ENCODE data around the gene RNF223. TPM values are rescaled to one million over a fixed set of nuclear protein-coding genes. Genes with fewer than 3 reads are reported as not detected.
"Not testable (repeated sequence)": the region's sequence is repeated elsewhere in the genome, so short reads cannot be mapped to it uniquely, and the experiment has no call there.

RNF223 gene
- total and polyA plus RNA-seq, 2 experiments from 2014 or later, result not detected

GRCh38 chr1:1067860-1068516 lies 6.1 kb downstream of the RNF223 start:
- Histone ChIP-seq H3F3A (ENCODE audit: insufficient read depth) (no peaks in the 10 kb centered on the region), H3K4me3 (no peak overlapping the region), H3K9me2 (ENCODE audit: insufficient read depth) (no peaks in the 10 kb centered on the region), H3K4me2 (ENCODE audit: unreplicated experiment) (no peak overlapping the region), H3K4me1 (ENCODE audit: insufficient read depth) (no peaks in the 10 kb centered on the region), H3K36me3 (ENCODE audit: low read depth) (no peaks in the 10 kb centered on the region), H3K79me2 (ENCODE audit: insufficient read depth) (no peaks in the 10 kb centered on the region), H3K27me3 (replicated peaks; ENCODE audit: insufficient read depth) (no peaks in the 10 kb centered on the region), H2AFZ (no peak overlapping the region), H3K27ac (no peak overlapping the region), H4K20me1 (ENCODE audit: insufficient read depth) (no peaks in the 10 kb centered on the region), H3K9ac (no peak overlapping the region), H3K9me3 (ENCODE audit: low read depth) (no peaks in the 10 kb centered on the region)
- in situ Hi-C loops (cut with MboI), result no loop called here
- no peak for DNase-seq
- TF ChIP-seq EZH2 (IDR thresholded peaks at IDR 0.05; ENCODE audit: insufficient read depth, poor library complexity, severe bottlenecking) (no peak), EZH2phosphoT487 (IDR thresholded peaks at IDR 0.05; ENCODE audit: insufficient read depth, low read depth) (no peak)
- 48 to 51% methylated on average over 25 to 28 of the region's 32 CpGs for WGBS, 2 experiments (ENCODE audit: low coverage in 1 of 2, low lambda C conversion rate in 2 of 2, missing lambda C conversion rate in 2 of 2)

- Histone ChIP-seq H4K20me1 (ENCODE audit: insufficient read depth) (no peaks in the 10 kb centered on the region), H3K9me2 (ENCODE audit: insufficient read depth) (no peaks in the 10 kb centered on the region), H3F3A (ENCODE audit: insufficient read depth) (no peaks in the 10 kb centered on the region), H2AFZ (no peak overlapping the region), H3K4me2 (ENCODE audit: unreplicated experiment) (no peak overlapping the region), H3K4me1 (ENCODE audit: insufficient read depth) (no peaks in the 10 kb centered on the region), H3K9ac (no peak overlapping the region), H3K4me3 (no peak overlapping the region), H3K36me3 (ENCODE audit: low read depth) (no peaks in the 10 kb centered on the region), H3K27ac (no peak overlapping the region), H3K9me3 (ENCODE audit: low read depth) (no peaks in the 10 kb centered on the region), H3K27me3 (replicated peaks; ENCODE audit: insufficient read depth) (no peaks in the 10 kb centered on the region), H3K79me2 (ENCODE audit: insufficient read depth) (no peaks in the 10 kb centered on the region)
- WGBS, 2 experiments (ENCODE audit: low coverage in 1 of 2, low lambda C conversion rate in 2 of 2, missing lambda C conversion rate in 2 of 2), result 83 to 87% methylated on average over 28 to 54 of the region's 54 CpGs
- TF ChIP-seq EZH2 (IDR thresholded peaks at IDR 0.05; ENCODE audit: insufficient read depth, poor library complexity, severe bottlenecking) (no peak), EZH2phosphoT487 (IDR thresholded peaks at IDR 0.05; ENCODE audit: insufficient read depth, low read depth) (no peak)
- DNase-seq, result no peak
- in situ Hi-C loops (cut with MboI), result no loop called here
Measured at GRCh38 chr1:1067284-1067859, 6.7 kb downstream of the RNF223 start.

- Histone ChIP-seq H3K9me2 (ENCODE audit: insufficient read depth) (no peaks in the 10 kb centered on the region), H3K36me3 (ENCODE audit: low read depth) (no peaks in the 10 kb centered on the region), H3F3A (ENCODE audit: insufficient read depth) (no peaks in the 10 kb centered on the region), H3K9me3 (ENCODE audit: low read depth) (no peaks in the 10 kb centered on the region), H3K27me3 (replicated peaks; ENCODE audit: insufficient read depth) (peaks cover under 1% of the 10 kb centered on the region; the same call in 1 of the 2 replicates), H2AFZ (no peak overlapping the region), H3K4me2 (ENCODE audit: unreplicated experiment) (no peak overlapping the region), H3K4me1 (ENCODE audit: insufficient read depth) (no peaks in the 10 kb centered on the region), H3K27ac (no peak overlapping the region), H4K20me1 (ENCODE audit: insufficient read depth) (no peaks in the 10 kb centered on the region), H3K4me3 (no peak overlapping the region), H3K79me2 (ENCODE audit: insufficient read depth) (no peaks in the 10 kb centered on the region), H3K9ac (no peak overlapping the region)
- DNase-seq, result peak; percentile 50
- in situ Hi-C loops (cut with MboI), result no loop called here
- no peak for TF ChIP-seq EZH2 (IDR thresholded peaks at IDR 0.05; ENCODE audit: insufficient read depth, poor library complexity, severe bottlenecking)
- no peak for TF ChIP-seq EZH2phosphoT487 (IDR thresholded peaks at IDR 0.05; ENCODE audit: insufficient read depth, low read depth)
- 46 to 49% methylated on average over 26 to 27 of the region's 27 CpGs for WGBS, 2 experiments (ENCODE audit: low coverage in 1 of 2, low lambda C conversion rate in 2 of 2, missing lambda C conversion rate in 2 of 2)
Measured at GRCh38 chr1:1066403-1067283, 7.5 kb downstream of the RNF223 start.

GRCh38 chr1:1065940-1066304 lies 8.2 kb downstream of the RNF223 start:
- H3K27me3 ChIP-seq (replicated peaks; ENCODE audit: insufficient read depth); H2AFZ ChIP-seq; H3K4me1 ChIP-seq (ENCODE audit: insufficient read depth); H3K36me3 ChIP-seq (ENCODE audit: low read depth); H3K9ac ChIP-seq; H3K9me2 ChIP-seq (ENCODE audit: insufficient read depth); DNase-seq; H3F3A ChIP-seq (ENCODE audit: insufficient read depth); H3K27ac ChIP-seq; H3K4me3 ChIP-seq; H3K79me2 ChIP-seq (ENCODE audit: insufficient read depth); H3K9me3 ChIP-seq (ENCODE audit: low read depth); H3K4me2 ChIP-seq (ENCODE audit: unreplicated experiment); H4K20me1 ChIP-seq (ENCODE audit: insufficient read depth); in situ Hi-C loops (cut with MboI): not testable (repeated sequence)
- WGBS, 2 experiments (ENCODE audit: low coverage in 1 of 2, low lambda C conversion rate in 2 of 2, missing lambda C conversion rate in 2 of 2), result 66 to 67% methylated on average over 11 of the region's 11 CpGs
